H1 (cell line): Measurements from ENCODE around the gene NASP. TPM values are rescaled to one million over a fixed set of nuclear protein-coding genes. Genes with fewer than 3 reads are reported as not detected.

ENCODE experiments used
- BACH1 ChIP-seq: IDR thresholded peaks from 2 replicates; pipeline ENCODE4 v1.6.1; 2012; ENCODE audit warnings: low read length, improper control_type of control experiment
- polyA plus RNA-seq, 7 experiments: library from polyadenylated mRNA; depleted of rRNA in 3 of 7; stranded (reverse) in 5 of 7; unstranded in 2 of 7; fragments of >200 nt in 5 of 7; fragments of 200-250 nt in 2 of 7; gene quantifications; 1 replicate in 5 of 7; 2 replicates in 1 of 7; 4 replicates in 1 of 7; pipeline versions ENCODE4 v1.2.1 to v1.2.3, GENCODE V29; 2011 to 2013; ENCODE audit warnings: missing spikeins in 2 of 7, mixed read lengths in 2 of 7
- total RNA-seq: library from RNA; stranded (reverse); fragmentation: NEBNext Ultra II Directional; extraction: Animal tissue kit (Norgen Biotek cat#: 25700); gene quantifications from 2 replicates; pipeline ENCODE4 v1.2.1, GENCODE V29; 2021

NASP gene
- total and polyA plus RNA-seq, 2 of the 8 experiments (the other 6 are each of a cell fraction or from before 2014, with no cell fraction given) = 263 to 647 TPM

GRCh38 chr1:45660336-45660735, 76.5 kb downstream of the NASP start (continued):
- no peak for TF ChIP-seq BACH1
- TF ChIP-seq, all 59 proteins: peak for 0
